Kidney epithelial cell (primary cell): ENCODE results near the gene ADIPOQ. TPM values are rescaled to one million over a fixed set of nuclear protein-coding genes. Genes with fewer than 3 reads are reported as not detected.

Experiments used
- DNase-seq: peaks from one replicate; pipeline ENCODE4 v3.0.0-alpha.2; 2010; ENCODE audit warnings: low read depth
- H3K27me3 ChIP-seq: 2 replicates; pipeline ENCODE4 v1.6.0; 2011; ENCODE audit warnings: low read length; ENCODE audit not compliant: control insufficient read depth, insufficient read depth
- H3K36me3 ChIP-seq: 2 replicates; pipeline ENCODE4 v1.5.1; 2011; ENCODE audit warnings: low read length; ENCODE audit not compliant: control insufficient read depth, insufficient read depth
- H3K4me3 ChIP-seq: 2 replicates; pipeline ENCODE4 v1.5.1; 2011; ENCODE audit warnings: low read depth, mild to moderate bottlenecking, control low read depth, low read length
- CTCF ChIP-seq: IDR thresholded peaks from 2 replicates; pipeline ENCODE4 v1.5.1; 2011; ENCODE audit warnings: mild to moderate bottlenecking, moderate library complexity, low read length, control low read depth, inconsistent platforms; ENCODE audit not compliant: insufficient read depth, poor library complexity, severe bottlenecking
- total RNA-seq: library from RNA; depleted of rRNA; stranded (reverse); fragments of >200 nt; gene quantifications from 2 replicates; pipeline ENCODE4 v1.2.3, GENCODE V29; 2015

Gene ADIPOQ
- total RNA-seq, 1 donor from 2014 or later = not detected

DNA sequence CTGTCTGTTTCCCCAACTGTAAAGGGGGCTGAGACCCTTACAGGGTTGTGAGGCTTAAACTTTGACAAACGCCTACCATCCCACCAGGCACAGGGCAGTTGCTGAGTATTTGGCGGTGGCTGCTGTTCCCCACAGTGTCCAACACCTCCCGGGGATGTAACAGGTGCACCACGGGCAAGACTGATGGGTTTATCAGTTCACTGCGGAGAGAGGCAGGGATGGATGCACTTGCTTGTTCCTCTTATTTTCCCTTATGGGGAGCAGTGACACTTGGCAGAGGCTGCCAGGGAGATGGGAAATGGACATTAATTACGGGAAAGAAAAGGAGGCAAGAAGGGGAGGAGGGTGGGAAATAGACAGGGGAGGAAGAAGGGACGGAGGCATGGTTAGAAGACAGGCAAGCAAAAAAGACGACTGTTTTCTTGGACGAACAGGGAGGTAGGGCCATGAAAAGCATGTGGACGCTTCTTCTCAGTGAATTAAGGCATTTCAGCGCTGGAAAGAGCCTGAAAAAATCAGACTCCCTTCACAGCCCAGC lies 16.6 kb upstream of the ADIPOQ start:
- peaks cover 24% of the 10 kb centered on the region for H3K27me3 ChIP-seq
- no peak for DNase-seq
- no peak for TF ChIP-seq CTCF
- H3K36me3 ChIP-seq = no peaks in the 10 kb centered on the region
- H3K4me3 ChIP-seq = no peak overlapping the region

DNA sequence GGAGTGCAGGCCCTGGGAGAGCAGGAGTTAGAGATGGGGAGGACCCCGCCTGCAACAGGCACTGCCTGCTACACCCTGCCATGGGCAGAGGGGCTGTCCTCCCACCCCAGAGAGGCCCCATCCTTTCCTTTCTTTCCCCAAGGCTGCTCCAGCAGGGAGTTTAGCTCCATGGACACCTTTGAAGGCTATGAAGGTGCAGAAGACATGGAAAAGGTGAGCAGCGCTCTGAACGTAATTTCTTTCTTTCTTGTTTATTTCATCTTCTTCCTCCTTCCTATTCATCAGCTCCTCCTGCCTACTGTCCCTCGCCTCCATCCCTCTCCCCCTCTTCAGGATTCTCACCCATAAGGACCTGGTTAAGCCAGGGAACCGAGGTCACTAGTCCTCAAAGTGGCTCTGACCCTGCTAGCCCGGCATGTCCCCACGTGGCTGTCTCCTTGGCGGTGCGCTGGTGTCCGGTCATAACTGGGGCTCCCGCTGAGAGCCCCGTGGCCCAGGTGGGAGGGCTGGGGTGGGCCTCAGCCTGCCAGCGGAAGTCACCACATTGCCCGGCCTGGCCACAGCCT lies 16.0 kb upstream of the ADIPOQ start:
- no peak for TF ChIP-seq CTCF
- Histone ChIP-seq H3K4me3 (peak overlapping the region; percentile 50), H3K27me3 (peaks cover 24% of the 10 kb centered on the region), H3K36me3 (no peaks in the 10 kb centered on the region)
- no peak for DNase-seq

DNA sequence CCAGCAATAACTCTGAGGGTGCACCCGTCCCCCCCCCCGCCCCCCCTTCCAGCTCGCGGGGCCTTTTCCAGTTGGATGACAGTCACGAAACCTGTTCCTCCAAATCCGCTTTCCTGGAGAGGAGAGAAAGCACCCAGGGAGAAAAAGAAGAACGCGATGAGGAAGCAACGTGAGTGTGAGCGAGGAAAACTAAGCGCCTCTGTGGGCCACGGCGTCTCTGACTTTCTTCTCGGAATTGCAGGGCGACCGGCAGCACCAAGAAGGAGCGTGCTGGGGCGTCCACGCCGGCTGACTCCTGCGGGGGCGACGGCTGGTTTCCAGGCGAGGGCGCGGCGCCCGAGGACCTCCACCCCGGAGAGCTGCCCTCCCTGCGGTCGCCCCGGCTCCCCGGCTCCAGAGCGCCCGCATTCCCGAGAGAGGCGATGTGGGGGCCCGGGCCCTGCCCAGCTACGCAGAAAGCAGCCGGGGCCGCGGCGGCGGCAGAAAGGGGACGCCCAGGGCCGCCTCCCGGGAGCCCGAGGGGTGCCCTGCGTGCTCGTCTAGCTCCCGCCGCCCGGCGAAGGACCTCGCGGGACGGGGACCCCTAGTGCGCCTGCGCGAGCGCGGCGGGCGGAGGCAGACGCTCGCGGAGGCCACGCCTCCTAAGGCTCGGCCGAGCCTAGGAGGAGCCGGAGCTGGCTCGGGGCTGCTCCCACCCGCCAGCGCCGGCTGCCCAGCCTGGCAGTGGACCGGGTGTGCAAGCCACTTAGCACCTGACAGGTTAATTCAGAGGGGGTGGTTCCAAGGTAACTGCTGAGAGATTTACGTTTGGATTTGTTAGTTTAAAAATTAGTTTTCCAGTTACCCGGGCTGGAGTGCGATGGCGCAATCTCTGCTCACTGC lies 15.3 kb upstream of the ADIPOQ start:
- TF ChIP-seq CTCF = no peak
- DNase-seq = no peak
- Histone ChIP-seq H3K27me3 (peaks cover 24% of the 10 kb centered on the region), H3K4me3 (peak overlapping the region; percentile 50), H3K36me3 (no peaks in the 10 kb centered on the region)

DNA sequence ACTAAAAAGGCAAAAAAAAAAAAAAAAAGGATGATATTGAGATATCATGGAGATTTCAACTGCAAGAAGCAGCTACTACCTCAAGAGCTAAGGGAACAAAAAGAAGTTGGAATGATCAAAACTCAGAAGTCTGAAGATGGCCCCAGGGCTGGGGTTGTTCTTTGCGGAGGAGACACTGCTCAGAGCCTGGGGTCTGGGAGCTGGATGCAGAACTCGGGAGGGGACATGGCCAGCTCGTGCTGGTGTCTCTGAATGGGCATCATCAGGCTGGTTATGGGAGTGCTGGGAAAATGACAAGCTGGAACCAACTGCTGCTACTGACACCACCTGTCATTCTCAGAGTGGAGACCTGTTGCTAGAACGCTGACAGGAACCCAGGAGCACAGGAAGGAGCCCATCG lies 14.2 kb upstream of the ADIPOQ start:
- Histone ChIP-seq H3K36me3 (no peaks in the 10 kb centered on the region), H3K4me3 (no peak overlapping the region), H3K27me3 (peaks cover 24% of the 10 kb centered on the region)
- TF ChIP-seq CTCF = no peak
- DNase-seq = no peak

DNA sequence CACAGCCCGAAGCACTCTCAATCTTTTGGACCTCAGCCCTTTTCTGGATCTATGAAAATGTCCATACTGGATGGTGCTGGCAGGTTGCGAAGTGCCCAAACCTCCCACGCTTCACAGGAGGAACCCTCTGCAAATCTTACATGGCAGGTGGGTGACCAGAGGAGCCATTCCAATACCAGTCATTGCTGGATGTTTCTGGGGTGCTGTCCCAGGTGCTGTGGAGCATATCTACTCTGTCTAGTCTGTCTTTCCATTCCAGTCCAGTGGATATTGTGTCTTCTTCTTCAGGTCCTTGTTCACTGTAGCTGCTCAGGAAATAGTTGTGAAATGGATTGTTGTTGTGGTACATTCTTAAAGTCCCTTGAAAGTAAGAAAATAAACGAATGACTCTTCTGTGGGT lies 10.7 kb upstream of the ADIPOQ start:
- no peak for TF ChIP-seq CTCF
- H3K4me3 ChIP-seq = no peak overlapping the region
- no peak for DNase-seq
- H3K27me3 ChIP-seq = peaks cover 23% of the 10 kb centered on the region
- H3K36me3 ChIP-seq = no peaks in the 10 kb centered on the region
